Motor neuron (in vitro differentiated cells): ENCODE results near the gene SRPK3. TPM values are rescaled to one million over a fixed set of nuclear protein-coding genes. Genes with fewer than 3 reads are reported as not detected.

ENCODE experiments used
- ATAC-seq, 8 experiments: fragments of 200-7000 bp; cut with Tn5 transposase; replicated peaks in 6 of 8; 2 replicates each; pipeline ENCODE4 v1.8.0; 2021; ENCODE audit warnings: mild to moderate bottlenecking in 8 of 8, moderate library complexity in 8 of 8
- H3K27ac ChIP-seq, 2 donors: fragments of 250-450 bp; sonication (Bioruptor Pico); 2 replicates each; pipeline ENCODE4 v1.9.0; 2021; ENCODE audit warnings: antibody characterized with exemption in 2 of 2, mild to moderate bottlenecking in 2 of 2, moderate library complexity in 1 of 2
- H3K4me1 ChIP-seq, 2 donors: fragments of 250-450 bp; sonication (Bioruptor Pico); replicated peaks in 1 of 2; 2 replicates each; pipeline ENCODE4 v1.6.1; 2021; ENCODE audit warnings: antibody characterized with exemption in 2 of 2, mild to moderate bottlenecking in 2 of 2, moderate library complexity in 1 of 2
- H3K4me3 ChIP-seq, 5 donors: fragments of 250-450 bp; sonication (Bioruptor Pico); 2 replicates each; pipeline ENCODE4 v1.9.0; 2021; ENCODE audit warnings: antibody characterized with exemption in 5 of 5, mild to moderate bottlenecking in 5 of 5, moderate library complexity in 4 of 5
- WGBS, 10 experiments: fragments of 450-650 bp; shearing (Covaris generic); methylation state at CpG; one replicate each; pipeline ENCODE4 v1.0.0; 2022; 5-methylcytosine and 5-hydroxymethylcytosine counted together
- in situ Hi-C, 9 experiments: fragments of 400-800 bp; cut with MboI; loops; one replicate each; pipeline ENCODE4 v1.15.0; 2021; ENCODE audit warnings: low sequenced_read_pairs in 9 of 9, low pct_unique_long_range_greater_than_20kb in 2 of 9; ENCODE audit not compliant: unreplicated experiment in 9 of 9
- total RNA-seq, 8 experiments: library from RNA; unstranded; fragments of 300-600 nt; gene quantifications; 2 replicates each; pipeline versions ENCODE4 v1.2.3 to v1.2.4, GENCODE V29; 2022

SRPK3 gene
- total RNA-seq, 8 experiments from 2014 or later: 0.51 to 5.0 (median 0.93) TPM

DNA sequence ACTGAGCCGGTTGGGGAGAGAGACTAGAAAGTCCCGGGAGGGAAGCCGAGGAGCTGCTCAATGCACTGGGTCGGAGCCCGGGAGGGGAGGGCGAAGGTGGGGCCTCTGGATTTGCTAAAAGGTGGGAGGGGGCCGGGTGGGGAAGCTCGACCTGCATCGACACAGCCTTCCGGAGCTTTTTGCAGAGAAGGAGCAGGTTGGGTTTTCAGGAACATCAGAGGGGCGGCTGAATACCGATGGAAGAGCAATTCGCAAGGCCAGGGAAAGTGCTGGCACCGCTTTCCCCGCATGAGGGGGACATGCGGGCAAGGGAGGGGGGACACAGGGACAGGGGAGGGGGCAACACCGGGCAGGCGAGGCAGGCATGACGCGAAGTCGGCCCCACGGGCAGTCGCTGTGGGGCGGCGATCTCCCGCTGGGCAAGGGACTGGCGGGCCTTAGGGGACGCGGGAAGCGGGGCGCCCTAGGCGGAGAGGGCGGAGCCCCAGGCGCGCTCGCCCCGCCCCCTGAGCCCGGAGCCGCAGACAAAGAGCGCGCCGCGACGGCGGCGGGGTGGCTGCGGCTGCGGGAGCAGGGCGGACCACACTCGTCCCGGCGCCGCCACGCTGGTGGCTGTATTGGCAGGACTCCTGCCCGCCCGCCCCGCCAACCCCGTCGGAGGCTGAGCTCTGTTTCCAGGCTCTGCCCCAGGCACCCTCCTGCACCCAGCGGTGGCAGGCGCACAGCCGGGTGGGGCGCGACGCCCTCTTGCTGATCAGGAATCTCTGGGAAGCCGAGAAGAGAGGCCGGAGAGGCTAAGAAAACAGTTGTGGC is 37.9 kb downstream of the SRPK3 start:
- H3K4me3 ChIP-seq: peak overlapping the region; percentile 27 to 43 (median 35)
- peak overlapping the region; percentile 85 to 88 for H3K27ac ChIP-seq
- H3K4me1 ChIP-seq: peaks cover 42 to 46% of the 10 kb centered on the region in 2 donors
- ATAC-seq: peak; percentile 71 to 94 (median 88)
- in situ Hi-C loops: no loop called here
- 10 to 80% methylated on average over 1 to 4 of the region's 67 CpGs; no CpG with 5 or more reads in 8 of the 10 experiments for WGBS, 10 experiments

DNA sequence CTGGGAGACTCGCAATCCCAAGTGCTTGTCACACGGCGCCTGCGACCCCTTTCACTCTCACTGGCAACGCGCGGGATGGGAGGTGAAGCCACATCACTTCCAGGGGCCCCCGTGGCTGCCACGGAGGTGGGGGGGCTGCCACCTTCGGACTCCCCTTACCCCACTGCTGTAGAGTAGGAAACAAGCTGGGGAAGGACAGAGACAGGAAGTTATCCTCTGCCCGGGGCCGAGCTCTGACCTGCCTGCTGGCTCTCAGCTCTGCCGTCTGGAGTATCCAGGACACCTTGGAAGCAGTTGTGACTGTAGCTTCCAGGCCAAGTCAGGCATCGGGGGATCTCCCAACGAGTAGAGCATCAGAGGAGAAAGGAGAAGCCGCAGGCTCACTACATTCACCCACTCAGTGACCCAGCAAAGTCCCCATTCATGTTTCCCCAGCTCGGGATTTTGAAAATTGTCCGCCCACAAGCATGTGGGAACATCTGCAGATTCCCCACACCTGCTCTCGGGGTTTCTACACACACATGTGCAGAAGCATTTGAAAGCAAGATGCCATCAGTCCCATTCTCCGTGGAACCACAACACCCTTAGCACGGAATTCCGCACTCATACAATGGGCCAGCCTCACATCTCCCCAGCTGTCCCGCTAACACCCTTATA is 38.7 kb downstream of the SRPK3 start:
- peak overlapping the region; percentile 27 to 43 (median 35) for H3K4me3 ChIP-seq
- H3K27ac ChIP-seq: peak overlapping the region; percentile 85 to 88
- peak in 7 of 8 experiments; percentile 17 to 48 (median 33) for ATAC-seq
- WGBS, 10 experiments: 0 to 75% (median 24%) methylated on average over 1 to 6 of the region's 23 CpGs; no CpG with 5 or more reads in 6 of the 10 experiments
- in situ Hi-C loops: no loop called here
- peaks cover 42 to 46% of the 10 kb centered on the region in 2 donors for H3K4me1 ChIP-seq

DNA sequence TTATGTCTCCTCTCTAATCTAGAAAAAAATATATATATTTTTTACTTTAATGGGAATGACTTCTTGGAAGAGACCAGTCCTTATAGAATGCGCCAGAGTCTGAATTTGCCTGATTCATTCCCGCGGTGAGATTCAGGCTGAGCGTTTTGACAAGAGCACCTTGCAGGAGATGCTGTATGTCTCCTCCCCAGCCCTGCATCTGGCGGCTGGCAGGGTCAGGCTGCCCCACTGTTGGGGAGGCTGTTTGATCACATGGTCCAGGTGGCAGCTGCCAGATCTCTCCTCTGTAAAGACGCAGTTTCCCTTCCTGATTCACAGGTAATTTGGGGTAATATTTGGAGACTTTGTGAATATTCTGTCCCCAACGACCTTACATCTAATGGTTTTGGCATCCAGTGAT is 39.8 kb downstream of the SRPK3 start:
- 59 to 100% (median 93%) methylated on average over 1 to 5 of the region's 7 CpGs; no CpG with 5 or more reads in 5 of the 10 experiments for WGBS, 10 experiments
- in situ Hi-C loops: no loop called here
- peaks cover 42 to 46% of the 10 kb centered on the region in 2 donors for H3K4me1 ChIP-seq
- no peak overlapping the region for H3K4me3 ChIP-seq
- ATAC-seq: no peak
- H3K27ac ChIP-seq: peak overlapping the region; percentile 7 to 23

DNA sequence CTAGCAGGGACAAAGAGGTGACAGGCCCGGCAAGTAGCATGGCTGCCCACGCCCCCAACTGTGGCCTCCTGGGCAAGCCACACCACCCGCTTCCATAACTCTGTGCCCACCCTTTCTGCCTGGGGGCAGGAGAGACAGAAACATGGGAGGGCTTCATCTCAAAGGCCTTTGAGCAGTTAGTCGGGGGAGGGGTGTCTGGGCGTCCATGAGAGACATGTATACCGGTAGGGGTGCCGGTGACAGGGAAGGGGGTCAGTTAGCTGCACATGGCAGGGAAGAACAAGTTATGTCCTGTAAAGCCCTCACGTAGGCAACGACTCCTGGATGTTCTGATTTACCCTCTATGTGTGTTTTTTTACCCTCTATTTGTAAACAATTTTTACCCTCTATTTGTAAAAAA is 40.2 kb downstream of the SRPK3 start:
- no peak for ATAC-seq
- no peak overlapping the region for H3K4me3 ChIP-seq
- 34 to 80% methylated on average over 1 to 4 of the region's 9 CpGs; no CpG with 5 or more reads in 8 of the 10 experiments for WGBS, 10 experiments
- peaks cover 42 to 46% of the 10 kb centered on the region in 2 donors for H3K4me1 ChIP-seq
- in situ Hi-C loops: no loop called here
- H3K27ac ChIP-seq: peak overlapping the region; percentile 7 to 23

DNA sequence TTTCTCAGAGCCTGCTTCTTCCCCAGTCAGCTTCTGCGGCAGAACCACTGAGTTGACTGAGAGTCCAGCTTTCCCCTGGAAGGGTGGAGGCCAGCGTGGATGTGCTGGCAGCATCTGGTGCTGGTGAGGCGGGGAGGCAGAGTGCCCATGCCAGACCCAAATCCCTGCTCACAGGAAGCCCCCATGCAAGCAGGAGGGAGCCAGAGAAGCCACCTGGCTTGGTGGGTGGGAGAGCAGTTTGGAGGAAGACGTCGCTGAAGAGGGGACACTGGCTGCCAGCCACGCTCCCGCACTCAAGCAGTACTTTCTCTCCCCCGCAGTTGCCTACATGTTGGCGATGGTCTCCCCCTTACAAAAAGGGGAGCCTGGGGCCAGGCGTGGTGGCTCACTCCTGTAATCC is 43.5 kb downstream of the SRPK3 start:
- H3K4me3 ChIP-seq: no peak overlapping the region
- peaks cover 26 to 33% of the 10 kb centered on the region in 2 donors for H3K4me1 ChIP-seq
- no peak for ATAC-seq
- 0 to 93% (median 72%) methylated on average over 1 to 6 of the region's 10 CpGs; no CpG with 5 or more reads in 7 of the 10 experiments for WGBS, 10 experiments
- no peak overlapping the region for H3K27ac ChIP-seq
- in situ Hi-C loops: no loop called here

DNA sequence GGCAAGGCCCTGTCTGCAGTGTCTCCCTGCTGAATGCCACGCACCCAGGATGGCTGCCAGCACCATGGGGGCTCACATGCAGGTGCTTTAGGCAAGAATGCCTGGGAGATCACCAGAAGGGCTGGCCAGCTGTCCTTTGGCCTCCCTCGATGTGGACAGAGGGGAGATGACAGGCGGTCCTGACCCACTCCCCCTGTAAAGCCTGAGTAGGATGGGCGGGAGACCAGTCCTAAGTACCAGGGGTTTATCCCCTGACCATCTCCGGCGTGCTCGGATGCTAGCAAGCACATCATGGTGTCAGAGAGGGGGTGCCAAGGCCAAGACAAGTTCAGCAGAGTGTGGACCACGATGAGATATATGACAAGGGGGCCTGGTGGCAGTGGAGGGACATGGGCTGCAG is 44.2 kb downstream of the SRPK3 start:
- in situ Hi-C loops: no loop called here
- no peak for ATAC-seq
- 67 to 100% methylated on average over 1 of the region's 8 CpGs; no CpG with 5 or more reads in 8 of the 10 experiments for WGBS, 10 experiments
- Histone ChIP-seq H3K4me3 (no peak overlapping the region), H3K27ac (no peak overlapping the region), H3K4me1 (peaks cover 19 to 27% of the 10 kb centered on the region in 2 donors)

DNA sequence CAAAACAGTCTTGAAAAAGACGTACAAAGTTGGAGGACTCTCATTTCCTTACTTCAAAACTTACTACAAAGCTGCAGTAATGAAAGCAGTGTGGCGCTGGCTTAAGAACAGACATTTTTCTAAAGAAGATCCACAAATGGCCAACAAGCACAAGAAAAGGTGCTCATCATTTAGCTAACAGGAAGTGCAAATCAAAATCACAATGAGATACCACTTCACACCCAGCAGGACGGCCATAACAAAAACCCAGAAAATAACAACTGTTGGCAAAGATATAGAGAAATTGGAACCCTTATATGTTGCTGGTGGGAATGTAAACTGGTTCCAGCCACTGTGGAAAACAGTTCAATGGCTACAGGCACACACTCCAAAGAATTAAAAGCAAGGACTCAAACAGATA is 46.2 kb downstream of the SRPK3 start:
- H3K4me3 ChIP-seq: no peak overlapping the region
- ATAC-seq: no peak
- 17 to 83% (median 58%) methylated on average over 1 to 3 of the region's 3 CpGs; no CpG with 5 or more reads in 3 of the 10 experiments for WGBS, 10 experiments
- H3K4me1 ChIP-seq: peaks cover 17% of the 10 kb centered on the region in 2 donors
- no peak overlapping the region for H3K27ac ChIP-seq
- in situ Hi-C loops: no loop called here

DNA sequence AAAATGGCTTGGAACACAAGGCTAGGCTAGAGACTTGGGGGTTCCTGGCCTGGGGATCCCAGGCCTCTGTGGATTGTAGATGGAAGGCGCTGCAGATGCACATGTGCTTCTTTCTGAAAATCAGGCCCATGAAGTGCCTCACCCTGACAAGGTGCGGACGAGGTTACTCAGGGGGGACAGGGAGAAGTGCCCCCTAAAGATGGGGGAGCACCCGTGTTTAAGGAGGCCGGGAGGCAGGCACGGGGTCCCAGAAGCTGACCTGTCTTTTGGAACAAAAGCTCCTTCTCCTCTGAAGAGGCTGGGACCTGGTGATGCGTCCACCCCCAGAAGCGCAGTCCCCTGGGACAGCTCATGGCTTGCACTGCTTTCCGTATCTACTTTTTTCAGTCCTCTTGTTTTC is 47.1 kb downstream of the SRPK3 start:
- in situ Hi-C loops: no loop called here
- Histone ChIP-seq H3K4me1 (peaks cover 14 to 15% of the 10 kb centered on the region in 2 donors), H3K27ac (no peak overlapping the region), H3K4me3 (peak overlapping the region in 4 of 5 donors; percentile 65 to 86 (median 76))
- no peak for ATAC-seq
- WGBS, 10 experiments: 42 to 100% (median 100%) methylated on average over 1 to 5 of the region's 9 CpGs; no CpG with 5 or more reads in 7 of the 10 experiments

DNA sequence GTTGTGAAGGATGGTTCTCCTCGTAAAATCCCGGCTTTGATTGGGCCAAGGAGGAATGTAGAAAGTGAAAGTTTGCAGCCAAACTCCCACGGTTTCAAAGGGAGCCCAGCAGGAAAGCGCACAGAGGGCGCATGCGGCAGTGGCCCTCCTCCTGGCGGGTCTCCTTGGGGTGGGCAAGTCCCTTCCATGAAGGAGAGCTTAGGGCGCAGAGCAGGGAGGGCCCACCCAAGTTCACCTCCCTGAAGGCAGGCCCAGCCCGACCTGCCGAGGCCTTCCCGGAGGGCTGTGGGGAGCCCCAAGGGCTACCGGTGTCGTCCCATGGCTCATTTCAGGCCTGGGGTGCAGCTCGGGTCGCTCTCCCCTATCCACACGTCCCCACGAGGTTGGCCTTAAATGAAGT is 47.5 kb downstream of the SRPK3 start:
- H3K4me1 ChIP-seq: peaks cover 14 to 15% of the 10 kb centered on the region in 2 donors
- no peak for ATAC-seq
- 42 to 66% methylated on average over 3 to 14 of the region's 17 CpGs; no CpG with 5 or more reads in 8 of the 10 experiments for WGBS, 10 experiments
- H3K4me3 ChIP-seq: peak overlapping the region; percentile 54 to 86 (median 67)
- in situ Hi-C loops: no loop called here
- H3K27ac ChIP-seq: peak overlapping the region in 1 of 2 donors; percentile 27

DNA sequence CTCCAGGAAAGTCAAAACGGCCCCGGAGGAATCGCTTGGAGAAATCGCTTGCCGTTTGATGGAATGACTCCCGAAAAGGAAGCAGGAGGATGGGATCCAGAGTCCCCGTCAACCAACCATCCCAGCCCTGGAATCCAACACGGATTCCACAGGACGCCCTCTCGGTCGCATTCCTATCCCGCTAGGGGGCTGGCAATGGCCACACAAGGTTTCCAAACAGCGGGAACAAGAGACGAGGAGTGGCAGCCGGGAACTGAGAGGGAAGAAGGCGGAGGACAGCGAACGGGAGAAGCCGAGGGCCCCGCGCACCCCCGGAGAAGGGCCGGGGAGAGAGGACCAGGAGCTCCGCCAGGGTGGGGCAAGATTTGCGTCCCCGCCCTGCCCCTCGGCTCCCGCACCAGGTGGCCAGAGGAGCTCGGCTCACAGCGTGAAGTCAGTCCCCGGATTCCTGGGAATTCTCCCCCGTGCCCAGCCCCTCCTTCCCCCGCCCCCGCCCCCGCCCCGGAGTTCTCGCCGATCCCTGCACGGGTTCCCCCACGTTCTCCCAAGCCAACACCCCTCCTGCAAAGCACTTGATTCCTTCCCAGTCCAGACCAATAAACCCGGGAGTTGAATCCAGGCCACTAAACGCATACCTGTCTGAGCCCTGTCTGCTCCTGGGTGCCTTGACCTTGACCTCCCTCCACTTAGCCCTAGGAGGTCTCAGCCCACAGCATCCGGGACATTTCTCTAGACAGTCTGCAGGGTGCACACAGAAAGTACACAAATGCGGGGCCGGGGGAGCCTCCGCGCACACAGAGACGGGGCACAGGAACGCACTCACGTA is 48.1 kb downstream of the SRPK3 start:
- WGBS, 10 experiments: 0 to 48% (median 10%) methylated on average over 2 to 5 of the region's 50 CpGs; no CpG with 5 or more reads in 7 of the 10 experiments
- in situ Hi-C loops: no loop called here
- ATAC-seq: peak in 7 of 8 experiments; percentile 3 to 60 (median 27)
- H3K4me3 ChIP-seq: peak overlapping the region; percentile 54 to 86 (median 67)
- H3K27ac ChIP-seq: peak overlapping the region; percentile 87 to 95
- peaks cover 14 to 15% of the 10 kb centered on the region in 2 donors for H3K4me1 ChIP-seq

DNA sequence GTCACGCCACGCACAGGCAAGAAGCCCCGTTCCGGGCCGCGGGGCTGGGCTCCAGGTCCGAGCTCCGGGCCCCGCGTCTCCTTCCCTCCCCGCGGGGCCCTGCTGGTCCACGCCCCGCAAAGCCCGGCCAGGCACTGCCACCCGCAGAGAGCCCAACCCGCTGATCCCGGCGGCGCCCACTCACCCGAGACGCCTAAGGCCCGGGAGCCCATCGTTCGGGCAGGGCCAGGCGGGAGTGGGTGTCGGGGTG is 48.6 kb downstream of the SRPK3 start:
- peak overlapping the region; percentile 87 to 95 for H3K27ac ChIP-seq
- peak in 2 of 8 experiments; percentile 10 to 13 for ATAC-seq
- H3K4me3 ChIP-seq: peak overlapping the region; percentile 54 to 86 (median 67)
- in situ Hi-C loops: no loop called here
- no CpG with 5 or more reads among the region's 27 CpGs for WGBS, 10 experiments
- H3K4me1 ChIP-seq: peaks cover 14 to 15% of the 10 kb centered on the region in 2 donors

DNA sequence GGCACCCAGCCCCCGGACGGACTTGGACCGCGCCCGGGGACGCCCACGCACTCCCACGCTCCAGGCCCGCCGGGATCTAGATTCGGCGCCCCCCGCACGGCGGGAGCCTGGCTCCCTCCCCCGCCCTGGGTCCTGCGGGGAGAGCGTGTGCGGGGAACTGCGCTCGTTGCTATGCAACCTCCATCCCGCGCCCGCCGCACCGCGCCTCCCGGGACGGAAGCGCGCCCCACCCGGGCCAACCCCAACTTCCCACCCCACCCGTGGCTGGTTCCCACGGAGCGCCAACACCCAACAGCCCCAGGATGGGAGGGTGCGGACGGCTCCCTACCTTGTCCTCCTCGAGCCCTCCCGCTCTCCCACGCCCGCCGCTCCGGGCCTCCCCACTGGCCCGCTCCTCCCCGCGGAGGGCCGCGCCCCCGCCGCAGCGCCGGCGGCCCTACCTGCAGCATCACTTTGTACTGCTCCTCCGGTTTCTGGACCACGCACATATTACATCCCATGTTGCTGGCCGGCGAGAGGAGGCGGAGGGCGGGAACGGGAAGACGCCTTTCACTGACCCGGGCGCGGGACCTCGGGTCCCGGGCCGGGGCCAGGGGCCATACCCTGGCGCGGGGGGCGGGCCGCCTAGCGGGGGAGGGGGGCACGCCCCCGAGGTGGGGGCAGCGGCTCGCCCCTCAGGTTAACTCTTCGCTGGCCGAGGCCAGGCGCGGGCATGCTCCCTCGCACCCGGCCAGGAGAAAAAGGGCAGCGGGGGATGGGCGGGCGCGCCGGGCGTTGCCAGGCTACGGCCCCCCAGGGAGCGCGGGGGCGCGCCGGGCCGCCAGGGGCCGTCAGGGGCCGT is 49.2 kb downstream of the SRPK3 start, which contains the start of gene PDZD4:
Gene PDZD4, minus strand, starts transcription at position 746 of the 841 bp plus-strand sequence. Its CDS starts 246 bp downstream, at position 500.
- WGBS, 10 experiments: no CpG with 5 or more reads among the region's 97 CpGs
- Histone ChIP-seq H3K4me3 (peak within 1 kb of the TSS; percentile 54 to 86 (median 67)), H3K4me1 (peaks cover 14 to 15% of the 10 kb centered on the region in 2 donors), H3K27ac (peak within 1 kb of the TSS; percentile 87 to 95)
- in situ Hi-C loops: no loop called here
- ATAC-seq: peak in 6 of 8 experiments; percentile 14 to 49 (median 45)
